Measurements from ENCODE around the gene GPRC5C. TPM values are rescaled to one million over a fixed set of nuclear protein-coding genes. Genes with fewer than 3 reads are reported as not detected.
"Not testable (repeated sequence)": the region's sequence is repeated elsewhere in the genome, so short reads cannot be mapped to it uniquely, and the experiment has no call there.

The GPRC5C gene
- total RNA-seq, 4 donors from 2014 or later: 41.6 to 96.4 (median 55.1) TPM

DNA sequence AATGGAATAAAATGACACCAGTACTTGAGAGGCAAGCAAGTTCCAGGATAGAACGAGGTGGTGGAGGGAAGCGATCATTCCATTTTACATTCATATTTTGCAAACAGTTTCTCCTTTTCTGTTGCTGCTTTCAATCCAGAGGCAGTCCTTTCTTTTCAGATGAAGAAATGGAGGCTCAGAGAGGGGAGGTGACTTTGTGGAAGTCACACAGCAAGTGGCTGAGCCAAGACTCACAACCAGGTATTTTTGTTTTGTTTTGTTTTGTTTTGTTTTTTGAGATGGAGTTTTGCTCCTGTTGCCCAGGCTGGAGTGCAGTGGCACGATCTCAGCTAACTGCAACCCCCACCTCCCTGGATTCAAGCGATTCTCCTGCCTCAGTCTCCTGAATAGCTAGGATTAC is 35.3 kb upstream of the GPRC5C start:
- no peak overlapping the region for H3K27ac ChIP-seq
- no peak for DNase-seq (ENCODE audit: low spot score in 2 of 2)
- TF ChIP-seq POLR2A (IDR thresholded peaks at IDR 0.05) (no peak), EP300 (IDR thresholded peaks at IDR 0.05) (no peak)
- TF ChIP-seq, protein P1, sequence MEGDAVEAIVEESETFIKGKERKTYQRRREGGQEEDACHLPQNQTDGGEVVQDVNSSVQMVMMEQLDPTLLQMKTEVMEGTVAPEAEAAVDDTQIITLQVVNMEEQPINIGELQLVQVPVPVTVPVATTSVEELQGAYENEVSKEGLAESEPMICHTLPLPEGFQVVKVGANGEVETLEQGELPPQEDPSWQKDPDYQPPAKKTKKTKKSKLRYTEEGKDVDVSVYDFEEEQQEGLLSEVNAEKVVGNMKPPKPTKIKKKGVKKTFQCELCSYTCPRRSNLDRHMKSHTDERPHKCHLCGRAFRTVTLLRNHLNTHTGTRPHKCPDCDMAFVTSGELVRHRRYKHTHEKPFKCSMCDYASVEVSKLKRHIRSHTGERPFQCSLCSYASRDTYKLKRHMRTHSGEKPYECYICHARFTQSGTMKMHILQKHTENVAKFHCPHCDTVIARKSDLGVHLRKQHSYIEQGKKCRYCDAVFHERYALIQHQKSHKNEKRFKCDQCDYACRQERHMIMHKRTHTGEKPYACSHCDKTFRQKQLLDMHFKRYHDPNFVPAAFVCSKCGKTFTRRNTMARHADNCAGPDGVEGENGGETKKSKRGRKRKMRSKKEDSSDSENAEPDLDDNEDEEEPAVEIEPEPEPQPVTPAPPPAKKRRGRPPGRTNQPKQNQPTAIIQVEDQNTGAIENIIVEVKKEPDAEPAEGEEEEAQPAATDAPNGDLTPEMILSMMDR (IDR thresholded peaks at IDR 0.05): no peak
- H3K9me3 ChIP-seq: peaks cover 0 to 4% (median 0%) of the 10 kb centered on the region in 4 donors
- H3K36me3 ChIP-seq: no peaks in the 10 kb centered on the region
- no peak overlapping the region for H3K4me3 ChIP-seq
- no peaks in the 10 kb centered on the region for H3K27me3 ChIP-seq
- WGBS, 2 donors: 86 to 89% methylated on average over 4 of the region's 4 CpGs
- H3K4me1 ChIP-seq: no peaks in the 10 kb centered on the region

DNA sequence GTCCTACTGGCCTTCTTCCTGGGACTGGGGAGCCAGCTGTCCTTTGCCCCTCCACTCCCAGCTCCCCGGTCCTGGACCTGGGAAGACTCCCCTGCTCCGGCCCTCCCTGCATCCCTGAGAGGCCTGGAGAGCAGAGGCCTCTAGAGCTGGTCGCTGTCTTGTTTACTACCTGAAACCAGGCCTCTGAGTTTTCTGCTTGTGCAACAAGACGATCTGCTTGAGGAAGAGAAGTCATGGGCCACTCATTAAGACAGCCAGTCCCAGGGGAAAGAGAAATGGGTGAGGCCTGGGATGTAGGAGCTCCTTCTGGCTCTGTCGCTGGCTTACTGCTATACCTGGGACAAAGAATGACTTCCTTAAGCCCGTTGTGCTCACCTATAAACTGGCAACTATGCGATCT is 29.8 kb upstream of the GPRC5C start:
- Histone ChIP-seq H3K9me3 (no peaks in the 10 kb centered on the region), H3K27ac (no peak overlapping the region), H3K4me1 (no peaks in the 10 kb centered on the region), H3K36me3 (no peaks in the 10 kb centered on the region), H3K4me3 (no peak overlapping the region), H3K27me3 (no peaks in the 10 kb centered on the region)
- WGBS, 2 donors: 82 to 85% methylated on average over 7 of the region's 7 CpGs
- TF ChIP-seq POLR2A (IDR thresholded peaks at IDR 0.05) (no peak), EP300 (IDR thresholded peaks at IDR 0.05) (no peak)
- TF ChIP-seq, protein P1 (IDR thresholded peaks at IDR 0.05): no peak
- DNase-seq (ENCODE audit: low spot score in 2 of 2): no peak

DNA sequence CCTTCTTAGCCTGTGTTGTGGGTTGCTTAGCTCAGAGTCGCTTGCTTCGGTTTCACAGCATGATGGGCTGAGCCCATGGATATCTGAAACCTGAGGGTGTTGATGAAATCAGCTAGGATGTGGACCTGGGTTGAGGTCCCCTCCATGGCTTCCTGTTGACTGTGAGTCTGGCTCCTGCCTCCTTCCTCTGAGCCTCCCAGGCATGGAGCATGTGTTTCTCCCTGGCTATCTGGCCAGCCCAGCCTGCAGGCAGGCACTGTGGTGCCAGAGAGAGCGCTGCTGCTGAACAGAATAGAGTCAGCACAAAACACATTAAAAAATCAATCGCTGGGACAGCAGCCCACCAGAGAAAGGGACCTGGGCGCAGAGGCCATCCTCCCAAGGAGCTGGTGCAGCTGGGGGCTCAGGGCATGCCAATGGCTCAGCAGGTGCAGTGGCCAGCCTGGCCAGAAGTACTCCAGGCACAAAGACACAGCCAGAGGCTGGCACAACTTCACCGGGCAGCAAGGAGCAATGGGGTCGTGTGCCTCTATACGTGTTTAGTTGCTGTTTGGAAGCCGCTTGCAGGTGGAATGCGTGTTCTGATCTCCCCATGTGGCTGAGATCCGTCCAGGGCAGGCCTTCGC is 28.3 kb upstream of the GPRC5C start:
- Histone ChIP-seq H3K9me3 (no peaks in the 10 kb centered on the region), H3K36me3 (no peaks in the 10 kb centered on the region), H3K4me1 (no peaks in the 10 kb centered on the region), H3K4me3 (no peak overlapping the region), H3K27ac (no peak overlapping the region), H3K27me3 (no peaks in the 10 kb centered on the region)
- WGBS, 2 donors: 57 to 61% methylated on average over 10 to 12 of the region's 12 CpGs
- DNase-seq (ENCODE audit: low spot score in 2 of 2): no peak
- TF ChIP-seq POLR2A (IDR thresholded peaks at IDR 0.05) (no peak), EP300 (IDR thresholded peaks at IDR 0.05) (no peak)
- TF ChIP-seq, protein P1 (IDR thresholded peaks at IDR 0.05): no peak

DNA sequence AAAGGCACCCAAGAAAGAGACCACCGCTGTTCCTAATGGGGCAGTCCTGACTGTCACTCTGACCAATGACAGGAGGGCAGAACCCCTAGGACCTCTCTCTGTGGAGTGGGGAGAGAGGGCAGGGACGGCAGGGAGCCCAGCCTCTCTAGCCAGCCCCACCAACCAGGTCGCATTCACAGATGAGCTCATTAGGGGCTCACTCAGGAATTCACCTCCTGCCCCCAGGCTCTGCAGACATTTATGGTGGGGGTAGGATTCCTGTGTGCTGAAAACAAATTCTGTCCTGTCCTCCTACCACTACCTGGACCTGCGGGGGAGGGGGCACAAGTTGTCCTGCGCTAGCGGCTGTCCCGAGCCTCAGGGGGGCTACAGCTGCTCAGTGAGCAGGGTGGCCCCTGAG is 27.7 kb upstream of the GPRC5C start:
- H3K9me3 ChIP-seq: no peaks in the 10 kb centered on the region
- WGBS, 2 donors: 32 to 41% methylated on average over 4 to 6 of the region's 7 CpGs
- no peaks in the 10 kb centered on the region for H3K27me3 ChIP-seq
- DNase-seq (ENCODE audit: low spot score in 2 of 2): no peak
- no peak overlapping the region for H3K27ac ChIP-seq
- H3K36me3 ChIP-seq: no peaks in the 10 kb centered on the region
- no peaks in the 10 kb centered on the region for H3K4me1 ChIP-seq
- no peak overlapping the region for H3K4me3 ChIP-seq
- TF ChIP-seq POLR2A (IDR thresholded peaks at IDR 0.05) (no peak), EP300 (IDR thresholded peaks at IDR 0.05) (no peak)
- TF ChIP-seq, protein P1 (IDR thresholded peaks at IDR 0.05): no peak

DNA sequence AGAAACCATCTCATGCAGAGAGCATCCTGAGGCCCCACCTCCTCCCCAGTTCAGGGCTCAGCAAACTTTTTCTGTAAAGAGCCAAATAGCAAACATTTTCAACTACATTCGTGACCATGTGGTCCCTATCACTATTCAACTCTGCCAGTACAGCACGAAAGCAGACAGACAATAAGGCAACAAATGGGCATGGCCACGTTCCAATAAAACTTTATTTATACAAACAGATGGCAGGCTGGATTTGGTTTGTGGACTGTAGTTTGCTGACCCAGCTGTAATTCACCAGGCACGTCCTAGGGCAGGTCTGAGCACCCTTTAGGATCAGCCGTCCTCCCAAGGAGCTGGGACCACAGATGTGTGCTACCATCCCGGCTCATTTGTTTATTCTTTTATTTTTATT is 27.1 kb upstream of the GPRC5C start:
- 75 to 84% methylated on average over 6 of the region's 6 CpGs for whole genome bisulfite sequencing, 2 donors
- DNase-seq (ENCODE audit: low spot score in 2 of 2): no peak
- no peaks in the 10 kb centered on the region for H3K9me3 ChIP-seq
- H3K4me1 ChIP-seq: no peaks in the 10 kb centered on the region
- no peaks in the 10 kb centered on the region for H3K27me3 ChIP-seq
- no peak overlapping the region for H3K27ac ChIP-seq
- H3K4me3 ChIP-seq: no peak overlapping the region
- H3K36me3 ChIP-seq: no peaks in the 10 kb centered on the region
- TF ChIP-seq EP300 (IDR thresholded peaks at IDR 0.05): no peak
- TF ChIP-seq, protein P1 (IDR thresholded peaks at IDR 0.05): no peak
- TF ChIP-seq POLR2A (IDR thresholded peaks at IDR 0.05): no peak

DNA sequence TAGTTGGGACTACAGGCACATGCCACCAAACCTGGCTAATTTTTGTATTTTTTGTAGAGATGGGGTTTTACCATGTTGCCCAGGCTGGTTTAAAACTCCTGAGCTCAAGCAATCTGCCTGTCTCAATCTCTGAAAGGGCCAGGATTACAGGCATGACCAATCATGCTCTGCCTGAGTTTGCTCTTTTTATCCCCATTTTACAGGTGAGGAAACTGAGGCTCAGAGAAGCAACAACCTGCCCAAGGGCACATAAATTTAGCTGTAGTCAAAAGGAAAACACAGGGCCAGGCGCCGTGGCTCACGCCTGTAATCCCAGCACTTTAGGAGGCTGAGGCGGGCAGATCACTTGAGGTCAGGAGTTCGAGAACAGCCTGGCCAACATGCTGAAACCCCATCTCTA is 26.6 kb upstream of the GPRC5C start:
- not testable (repeated sequence) for H3K4me3 ChIP-seq; H3K4me1 ChIP-seq; H3K27me3 ChIP-seq; H3K36me3 ChIP-seq; H3K27ac ChIP-seq; DNase-seq (ENCODE audit: low spot score in 2 of 2); H3K9me3 ChIP-seq
- 81 to 89% methylated on average over 5 of the region's 5 CpGs for WGBS, 2 donors
